HG03280 (cell line): Measurements from ENCODE around the gene CXXC4.

ENCODE experiments used
- ATAC-seq: cut with Tn5 transposase; IDR thresholded peaks from one replicate; pipeline ENCODE4 v1.9.1; 2021; ENCODE audit warnings: mild to moderate bottlenecking, moderate library complexity; ENCODE audit not compliant: unreplicated experiment

Gene CXXC4

DNA sequence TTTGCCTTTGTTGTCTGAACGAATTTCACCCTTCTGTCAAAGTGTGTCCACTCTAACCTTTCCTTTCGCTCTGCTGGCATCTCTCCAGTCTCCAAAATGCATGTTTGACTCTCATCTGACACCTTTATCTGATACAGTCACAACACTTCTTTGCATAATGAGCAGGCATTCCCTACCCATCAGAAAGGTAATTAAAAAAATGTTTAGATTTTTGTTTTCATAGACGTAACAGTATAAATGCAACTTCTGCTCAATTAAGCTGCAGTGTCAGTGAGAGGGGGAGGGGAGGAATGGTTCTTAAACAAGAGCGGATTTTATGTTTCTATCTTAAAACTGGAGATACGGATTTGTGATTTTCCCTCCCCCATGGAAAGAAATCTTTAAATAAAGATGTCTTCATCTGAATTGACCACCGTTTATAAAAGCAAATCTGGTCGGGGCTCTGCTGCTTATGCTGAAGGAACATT lies 70.2 kb downstream of the CXXC4 start:
- ATAC-seq = no peak

DNA sequence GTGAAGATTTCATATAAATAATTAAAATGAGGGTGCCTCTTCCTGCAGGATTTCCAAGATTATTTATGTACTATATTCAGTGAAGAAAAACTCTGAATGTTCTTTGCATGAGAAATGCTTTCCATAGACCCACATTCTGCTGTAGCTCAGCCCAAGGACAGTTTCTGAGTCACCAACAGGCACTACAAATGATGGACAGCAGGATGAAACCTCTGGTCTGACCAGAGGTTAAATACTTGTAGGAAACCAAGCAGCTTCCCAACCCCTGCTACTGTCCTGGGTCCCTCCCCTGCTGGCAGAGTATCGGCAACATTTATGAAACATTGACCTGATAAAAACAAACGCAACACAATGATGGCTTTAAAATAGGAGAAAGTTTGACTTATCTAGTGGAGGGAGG lies 73.1 kb downstream of the CXXC4 start:
- no peak for ATAC-seq

DNA sequence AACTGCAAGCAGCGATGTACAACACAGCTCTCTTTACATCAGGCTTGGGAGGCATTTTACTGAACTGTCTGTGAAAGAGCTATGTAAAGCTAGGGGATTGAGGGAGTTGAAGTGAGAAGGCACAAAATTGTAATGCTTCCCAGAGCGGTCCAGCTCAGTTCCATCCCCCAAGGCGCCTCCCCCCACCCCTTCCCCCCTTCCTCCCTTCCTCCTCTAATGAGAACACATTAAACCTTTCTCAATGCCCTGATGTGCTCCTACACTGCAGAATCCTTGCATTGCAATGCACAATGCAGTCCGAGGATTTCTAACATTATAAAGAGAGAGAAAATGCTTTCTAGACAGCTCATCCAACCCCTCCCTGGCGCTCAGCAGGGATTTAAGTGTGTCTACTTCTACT lies 73.9 kb downstream of the CXXC4 start:
- ATAC-seq = no peak
